HepG2 (cell line): ENCODE results near the gene MAML1. TPM values are rescaled to one million over a fixed set of nuclear protein-coding genes. Genes with fewer than 3 reads are reported as not detected.

Experiments used
- BRCA1 ChIP-seq: sonication (generic); formaldehyde crosslinking; IDR thresholded peaks from 2 replicates; pipeline ENCODE4 v1.4.0; 2020; ENCODE audit warnings: missing genetic modification reagents
- CC2D1A ChIP-seq: sonication (generic); formaldehyde crosslinking; IDR thresholded peaks from 2 replicates; pipeline ENCODE4 v1.8.1; 2023; ENCODE audit warnings: mild to moderate bottlenecking, missing genetic modification reagents
- CENPX ChIP-seq: sonication (generic); formaldehyde crosslinking; IDR thresholded peaks from 2 replicates; pipeline ENCODE4 v1.9.0; 2021; ENCODE audit warnings: mild to moderate bottlenecking, missing genetic modification reagents, moderate library complexity
- GATA4 ChIP-seq: sonication (generic); IDR thresholded peaks from 2 replicates; pipeline ENCODE4 v1.6.1; 2016; ENCODE audit warnings: antibody characterized with exemption, low read depth, borderline replicate concordance
- GPN1 ChIP-seq: sonication (generic); formaldehyde crosslinking; IDR thresholded peaks from 2 replicates; pipeline ENCODE4 v1.5.1; 2020; ENCODE audit warnings: missing genetic modification reagents, borderline replicate concordance
- HDAC2 ChIP-seq: sonication (generic); formaldehyde crosslinking; IDR thresholded peaks from 2 replicates; pipeline ENCODE4 v1.4.0; 2020; ENCODE audit warnings: missing genetic modification reagents
- HIVEP1 ChIP-seq: sonication (generic); formaldehyde crosslinking; IDR thresholded peaks from 2 replicates; pipeline ENCODE4 v1.4.0; 2020; ENCODE audit warnings: mild to moderate bottlenecking, missing genetic modification reagents
- KLF9 ChIP-seq: IDR thresholded peaks from 2 replicates; pipeline ENCODE4 v1.6.1; 2016; ENCODE audit warnings: low read depth
- MBD4 ChIP-seq: IDR thresholded peaks from 2 replicates; pipeline ENCODE4 v1.6.1; 2012; ENCODE audit warnings: low read length, inconsistent platforms, borderline replicate concordance
- NBN ChIP-seq: fragments of 450-650 bp; conservative IDR thresholded peaks from 2 replicates; pipeline ENCODE4 v1.6.1; 2017
- NFKB2 ChIP-seq: sonication (generic); formaldehyde crosslinking; IDR thresholded peaks from 2 replicates; pipeline ENCODE4 v1.4.0; 2020; ENCODE audit warnings: missing genetic modification reagents, borderline replicate concordance
- REL ChIP-seq: sonication (generic); formaldehyde crosslinking; conservative IDR thresholded peaks from 2 replicates; pipeline ENCODE4 v1.8.0; 2022; ENCODE audit warnings: mild to moderate bottlenecking, missing genetic modification reagents, moderate library complexity
- SMAD3 ChIP-seq: sonication (generic); formaldehyde crosslinking; IDR thresholded peaks from 2 replicates; pipeline ENCODE4 v1.4.0; 2020; ENCODE audit warnings: missing genetic modification reagents
- TIGD3 ChIP-seq: sonication (generic); formaldehyde crosslinking; IDR thresholded peaks from 2 replicates; pipeline ENCODE4 v1.5.1; 2020; ENCODE audit warnings: mild to moderate bottlenecking, missing genetic modification reagents, borderline replicate concordance
- U2AF2 ChIP-seq: fragments of 200-400 bp; formaldehyde crosslinking; IDR thresholded peaks from 2 replicates; pipeline ENCODE4 v1.6.1; 2017; ENCODE audit warnings: low read depth, mild to moderate bottlenecking, low read length
- ZBTB38 ChIP-seq: sonication (generic); formaldehyde crosslinking; IDR thresholded peaks from 2 replicates; pipeline ENCODE4 v1.5.1; 2020; ENCODE audit warnings: mild to moderate bottlenecking, missing genetic modification reagents
- ZNF160 ChIP-seq: sonication (generic); formaldehyde crosslinking; IDR thresholded peaks from 2 replicates; pipeline ENCODE4 v1.8.0; 2022; ENCODE audit warnings: mild to moderate bottlenecking, inconsistent platforms, missing genetic modification reagents
- ZNF224 ChIP-seq: sonication (generic); formaldehyde crosslinking; IDR thresholded peaks from 2 replicates; pipeline ENCODE4 v1.5.0; 2020; ENCODE audit warnings: mild to moderate bottlenecking, missing genetic modification reagents
- ZNF280B ChIP-seq: sonication (generic); formaldehyde crosslinking; IDR thresholded peaks from 2 replicates; pipeline ENCODE4 v1.5.0; 2020; ENCODE audit warnings: missing genetic modification reagents, mild to moderate bottlenecking, borderline replicate concordance
- ZNF33B ChIP-seq: sonication (generic); formaldehyde crosslinking; IDR thresholded peaks from 2 replicates; pipeline ENCODE4 v1.5.1; 2020; ENCODE audit warnings: mild to moderate bottlenecking, missing genetic modification reagents
- ZNF678 ChIP-seq: sonication (generic); formaldehyde crosslinking; IDR thresholded peaks from 2 replicates; pipeline ENCODE4 v1.4.0; 2020; ENCODE audit warnings: mild to moderate bottlenecking, missing genetic modification reagents
- ZNF740 ChIP-seq: sonication (generic); formaldehyde crosslinking; IDR thresholded peaks from 2 replicates; pipeline ENCODE4 v1.4.0; 2020; ENCODE audit warnings: missing genetic modification reagents
- ZNF773 ChIP-seq: sonication (generic); formaldehyde crosslinking; IDR thresholded peaks from 2 replicates; pipeline ENCODE4 v1.4.0; 2020; ENCODE audit warnings: missing genetic modification reagents, borderline replicate concordance
- ZSCAN9 ChIP-seq: IDR thresholded peaks from 2 replicates; pipeline ENCODE4 v1.6.1; 2016; ENCODE audit warnings: borderline replicate concordance
- polyA plus RNA-seq, 8 experiments: library from polyadenylated mRNA; depleted of rRNA in 3 of 8; stranded (reverse) in 7 of 8; unstranded in 1 of 8; fragments of >200 nt; fragmentation: Illumina TruSeq in 4 of 8; extraction: Trizol in 4 of 8; gene quantifications; 2 replicates each; pipeline versions ENCODE4 v1.2.1 to v1.2.3, GENCODE V29; 2011 to 2016; ENCODE audit warnings: low read depth in 4 of 8, missing spikeins in 1 of 8, mixed read lengths in 1 of 8; ENCODE audit not compliant: insufficient read depth in 1 of 8
- total RNA-seq, 5 experiments: library from RNA; depleted of rRNA; stranded (reverse); fragments of >200 nt; fragmentation: Illumina TruSeq; extraction: Trizol; gene quantifications; 2 replicates each; pipeline ENCODE4 v1.2.3, GENCODE V29; 2016; ENCODE audit warnings: low read depth in 1 of 5
- TF ChIP-seq, protein P1 (sequence below): sonication (generic); formaldehyde crosslinking; IDR thresholded peaks from 2 replicates; pipeline ENCODE4 v1.4.0; 2020; ENCODE audit warnings: missing genetic modification reagents, borderline replicate concordance

MAML1 gene
- total and polyA plus RNA-seq, 2 of the 13 experiments (the other 11 are each of a cell fraction or from before 2014, with no cell fraction given): 10.0 to 10.8 TPM

- TF ChIP-seq HIVEP1 (CRISPR knock-in tag): 0 out of 2 replicates have a peak, but pooled peaks have one; percentile 42
- TF ChIP-seq ZNF160: 0 out of 2 replicates have a peak, but pooled peaks have one; percentile 61
- no peak for TF ChIP-seq NBN
- 0 out of 2 replicates have a peak, but pooled peaks have one; percentile 65 for TF ChIP-seq GPN1 (CRISPR knock-in tag)
- no peak for TF ChIP-seq GATA4
- no peak for TF ChIP-seq MBD4
- 0 out of 2 replicates have a peak, but pooled peaks have one; percentile 64 for TF ChIP-seq REL (CRISPR knock-in tag)
- TF ChIP-seq ZNF678 (CRISPR knock-in tag): no peak
- TF ChIP-seq U2AF2: no peak
- peak; percentile 33; the same call in 1 of the 2 replicates for TF ChIP-seq NFKB2 (CRISPR knock-in tag)
- no peak for TF ChIP-seq BRCA1 (CRISPR knock-in tag)
- TF ChIP-seq ZNF33B: no peak
- TF ChIP-seq ZNF773 (CRISPR knock-in tag): 0 out of 2 replicates have a peak, but pooled peaks have one; percentile 44
- TF ChIP-seq, protein P1, sequence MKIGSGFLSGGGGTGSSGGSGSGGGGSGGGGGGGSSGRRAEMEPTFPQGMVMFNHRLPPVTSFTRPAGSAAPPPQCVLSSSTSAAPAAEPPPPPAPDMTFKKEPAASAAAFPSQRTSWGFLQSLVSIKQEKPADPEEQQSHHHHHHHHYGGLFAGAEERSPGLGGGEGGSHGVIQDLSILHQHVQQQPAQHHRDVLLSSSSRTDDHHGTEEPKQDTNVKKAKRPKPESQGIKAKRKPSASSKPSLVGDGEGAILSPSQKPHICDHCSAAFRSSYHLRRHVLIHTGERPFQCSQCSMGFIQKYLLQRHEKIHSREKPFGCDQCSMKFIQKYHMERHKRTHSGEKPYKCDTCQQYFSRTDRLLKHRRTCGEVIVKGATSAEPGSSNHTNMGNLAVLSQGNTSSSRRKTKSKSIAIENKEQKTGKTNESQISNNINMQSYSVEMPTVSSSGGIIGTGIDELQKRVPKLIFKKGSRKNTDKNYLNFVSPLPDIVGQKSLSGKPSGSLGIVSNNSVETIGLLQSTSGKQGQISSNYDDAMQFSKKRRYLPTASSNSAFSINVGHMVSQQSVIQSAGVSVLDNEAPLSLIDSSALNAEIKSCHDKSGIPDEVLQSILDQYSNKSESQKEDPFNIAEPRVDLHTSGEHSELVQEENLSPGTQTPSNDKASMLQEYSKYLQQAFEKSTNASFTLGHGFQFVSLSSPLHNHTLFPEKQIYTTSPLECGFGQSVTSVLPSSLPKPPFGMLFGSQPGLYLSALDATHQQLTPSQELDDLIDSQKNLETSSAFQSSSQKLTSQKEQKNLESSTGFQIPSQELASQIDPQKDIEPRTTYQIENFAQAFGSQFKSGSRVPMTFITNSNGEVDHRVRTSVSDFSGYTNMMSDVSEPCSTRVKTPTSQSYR (CRISPR knock-in tag): no peak
- no peak for TF ChIP-seq ZNF280B (CRISPR knock-in tag)
- no peak for TF ChIP-seq CENPX
- TF ChIP-seq CC2D1A (CRISPR knock-in tag): no peak
- TF ChIP-seq ZNF740: peak; percentile 85
- no peak for TF ChIP-seq SMAD3 (CRISPR knock-in tag)
- no peak for TF ChIP-seq ZSCAN9 (CRISPR knock-in tag)
- TF ChIP-seq ZBTB38 (CRISPR knock-in tag): 0 out of 2 replicates have a peak, but pooled peaks have one; percentile 15
- no peak for TF ChIP-seq ZNF224 (CRISPR knock-in tag)
- no peak for TF ChIP-seq HDAC2 (CRISPR knock-in tag)
- TF ChIP-seq KLF9 (CRISPR knock-in tag): no peak
- no peak for TF ChIP-seq TIGD3 (CRISPR knock-in tag)
Observed at GRCh38 chr5:179805529-179806249, 73.1 kb downstream of the MAML1 start (continued).
